Neural cell (in vitro differentiated cells): ENCODE results near the gene LDB2. TPM values are rescaled to one million over a fixed set of nuclear protein-coding genes. Genes with fewer than 3 reads are reported as not detected.

Source experiments
- H2AFZ ChIP-seq: fragments of 200-600, 300-800 bp; sonication (generic), shearing (Covaris generic); 2 replicates; pipeline ENCODE4 v1.6.0; 2014; ENCODE audit warnings: low read depth, mild to moderate bottlenecking, antibody characterized with exemption, low read length, moderate library complexity
- H3F3A ChIP-seq: fragments of 200-600 bp; shearing (Covaris generic); 2 replicates; pipeline ENCODE4 v1.6.1; 2016; ENCODE audit warnings: mild to moderate bottlenecking, moderate library complexity, mixed read lengths, antibody characterized with exemption, low read length; ENCODE audit not compliant: insufficient read depth, poor library complexity, severe bottlenecking
- H3K27ac ChIP-seq: fragments of 200-600, 300-800 bp; sonication (generic), shearing (Covaris generic); 2 replicates; pipeline ENCODE4 v1.5.1; 2014; ENCODE audit warnings: mild to moderate bottlenecking, low read length, moderate library complexity
- H3K27me3 ChIP-seq: fragments of 300-800, 200-600 bp; sonication (generic), shearing (Covaris generic); 2 replicates; pipeline ENCODE4 v1.6.0; 2014; ENCODE audit warnings: mild to moderate bottlenecking, low read depth, low read length, moderate library complexity; ENCODE audit not compliant: insufficient read depth
- H3K36me3 ChIP-seq: fragments of 300-800, 200-600 bp; sonication (generic), shearing (Covaris generic); 2 replicates; pipeline ENCODE4 v1.5.1; 2014; ENCODE audit warnings: mild to moderate bottlenecking, antibody characterized with exemption, low read length, moderate library complexity; ENCODE audit not compliant: insufficient read depth
- H3K4me2 ChIP-seq: fragments of 300-800, 200-600 bp; sonication (generic), shearing (Covaris generic); 2 replicates; pipeline ENCODE4 v1.6.0; 2014; ENCODE audit warnings: mild to moderate bottlenecking, low read length
- H3K4me3 ChIP-seq: fragments of 300-800, 200-600 bp; sonication (generic), shearing (Covaris generic); 2 replicates; pipeline ENCODE4 v1.5.1; 2014; ENCODE audit warnings: mild to moderate bottlenecking, low read length, moderate library complexity
- H3K79me2 ChIP-seq: fragments of 200-600 bp; shearing (Covaris generic); replicated peaks from 2 replicates; pipeline ENCODE4 v1.6.0; 2014; ENCODE audit warnings: mild to moderate bottlenecking, low read length, moderate library complexity; ENCODE audit not compliant: insufficient read depth
- H3K9ac ChIP-seq: fragments of 300-800, 200-600 bp; sonication (generic), shearing (Covaris generic); 2 replicates; pipeline ENCODE4 v1.6.1; 2016; ENCODE audit warnings: mild to moderate bottlenecking, low read length, mixed read lengths
- H3K9me2 ChIP-seq: fragments of 200-600 bp; shearing (Covaris generic); 2 replicates; pipeline ENCODE4 v1.6.1; 2016; ENCODE audit warnings: mild to moderate bottlenecking, low read length, mixed read lengths; ENCODE audit not compliant: insufficient read depth
- H3K9me3 ChIP-seq: fragments of 200-600, 300-800 bp; sonication (generic), shearing (Covaris generic); 2 replicates; pipeline ENCODE4 v1.6.1; 2016; ENCODE audit warnings: mild to moderate bottlenecking, mixed run types, low read length, moderate library complexity, mixed read lengths
- H4K20me1 ChIP-seq: fragments of 200-600 bp; shearing (Covaris generic); 2 replicates; pipeline ENCODE4 v1.6.1; 2016; ENCODE audit warnings: mild to moderate bottlenecking, mixed run types; ENCODE audit not compliant: insufficient read depth
- CTCF ChIP-seq: fragments of 450-650 bp; IDR thresholded peaks from 2 replicates; pipeline ENCODE4 v1.5.1; 2014; ENCODE audit warnings: antibody characterized with exemption, mild to moderate bottlenecking, moderate library complexity; ENCODE audit not compliant: poor library complexity, severe bottlenecking
- EP300 ChIP-seq: fragments of 450-650 bp; conservative IDR thresholded peaks from 2 replicates; pipeline ENCODE4 v1.6.1; 2014; ENCODE audit warnings: antibody characterized with exemption, mild to moderate bottlenecking, moderate library complexity; ENCODE audit not compliant: poor library complexity, severe bottlenecking
- EZH2 ChIP-seq: fragments of 200-600, 300-800 bp; shearing (Covaris generic), sonication (generic); IDR thresholded peaks from 2 replicates; pipeline ENCODE4 v1.6.1; 2014; ENCODE audit warnings: antibody characterized with exemption, low read length, borderline replicate concordance, mild to moderate bottlenecking; ENCODE audit not compliant: insufficient read depth, poor library complexity, severe bottlenecking
- MXI1 ChIP-seq: fragments of 450-650 bp; conservative IDR thresholded peaks from 2 replicates; pipeline ENCODE4 v1.6.1; 2014; ENCODE audit warnings: antibody characterized with exemption, mild to moderate bottlenecking; ENCODE audit not compliant: poor library complexity, severe bottlenecking
- POLR2AphosphoS5 ChIP-seq: IDR thresholded peaks from 2 replicates; pipeline ENCODE4 v1.6.1; 2012
- RAD21 ChIP-seq: fragments of 450-650 bp; conservative IDR thresholded peaks from 2 replicates; pipeline ENCODE4 v1.6.1; 2014; ENCODE audit warnings: antibody characterized with exemption, mild to moderate bottlenecking, moderate library complexity
- REST ChIP-seq: IDR thresholded peaks from 2 replicates; pipeline ENCODE4 v1.6.1; 2012; ENCODE audit warnings: borderline replicate concordance
- SMC3 ChIP-seq: fragments of 450-650 bp; conservative IDR thresholded peaks from 2 replicates; pipeline ENCODE4 v1.6.1; 2014; ENCODE audit warnings: antibody characterized with exemption, mild to moderate bottlenecking, moderate library complexity; ENCODE audit not compliant: poor library complexity
- TAF1 ChIP-seq: IDR thresholded peaks from 2 replicates; pipeline ENCODE4 v1.6.1; 2012; ENCODE audit warnings: low read depth
- polyA plus RNA-seq: library from polyadenylated mRNA; depleted of rRNA; stranded (reverse); fragments of >200 nt; gene quantifications from 2 replicates; pipeline ENCODE4 v1.2.3, GENCODE V29; 2014

LDB2 gene
- polyA plus RNA-seq, 1 donor from 2014 or later = 58.9 TPM

- TF ChIP-seq REST (peak; percentile 61), EP300 (peak; percentile 23)
Observed at GRCh38 chr4:16883806-16884205, 14.6 kb downstream of the LDB2 start (continued).

GRCh38 chr4:16881151-16881884 lies 17.1 kb downstream of the LDB2 start:
- Histone ChIP-seq H3K36me3 (no peaks in the 10 kb centered on the region), H4K20me1 (no peaks in the 10 kb centered on the region), H3K27me3 (no peaks in the 10 kb centered on the region), H3K9ac (no peak overlapping the region), H3K9me3 (no peaks in the 10 kb centered on the region), H3K4me2 (no peak overlapping the region), H3K27ac (no peak overlapping the region), H3K79me2 (no peaks in the 10 kb centered on the region), H2AFZ (no peak overlapping the region), H3F3A (no peaks in the 10 kb centered on the region), H3K4me3 (no peak overlapping the region), H3K9me2 (no peaks in the 10 kb centered on the region)
- no peak for TF ChIP-seq EZH2
- TF ChIP-seq TAF1 = no peak
- no peak for TF ChIP-seq MXI1
- TF ChIP-seq RAD21 = no peak
- no peak for TF ChIP-seq SMC3
- no peak for TF ChIP-seq REST
- no peak for TF ChIP-seq EP300
- no peak for TF ChIP-seq POLR2AphosphoS5

GRCh38 chr4:16875487-16875886 lies 23.0 kb downstream of the LDB2 start:
- TF ChIP-seq REST = no peak
- no peak for TF ChIP-seq TAF1
- no peak for TF ChIP-seq SMC3
- no peak for TF ChIP-seq EZH2
- no peak for TF ChIP-seq CTCF
- no peak for TF ChIP-seq EP300
- no peak for TF ChIP-seq POLR2AphosphoS5
- no peak for TF ChIP-seq RAD21
- TF ChIP-seq MXI1 = no peak
- Histone ChIP-seq H3K4me3 (no peak overlapping the region), H4K20me1 (no peaks in the 10 kb centered on the region), H3K9me3 (no peaks in the 10 kb centered on the region), H3K27ac (no peak overlapping the region), H3K4me2 (no peak overlapping the region), H3K9ac (no peak overlapping the region), H3F3A (no peaks in the 10 kb centered on the region), H3K79me2 (no peaks in the 10 kb centered on the region), H3K36me3 (no peaks in the 10 kb centered on the region), H3K9me2 (no peaks in the 10 kb centered on the region), H3K27me3 (no peaks in the 10 kb centered on the region), H2AFZ (no peak overlapping the region)
